ENCODE data around the gene KCNA1.

DNA sequence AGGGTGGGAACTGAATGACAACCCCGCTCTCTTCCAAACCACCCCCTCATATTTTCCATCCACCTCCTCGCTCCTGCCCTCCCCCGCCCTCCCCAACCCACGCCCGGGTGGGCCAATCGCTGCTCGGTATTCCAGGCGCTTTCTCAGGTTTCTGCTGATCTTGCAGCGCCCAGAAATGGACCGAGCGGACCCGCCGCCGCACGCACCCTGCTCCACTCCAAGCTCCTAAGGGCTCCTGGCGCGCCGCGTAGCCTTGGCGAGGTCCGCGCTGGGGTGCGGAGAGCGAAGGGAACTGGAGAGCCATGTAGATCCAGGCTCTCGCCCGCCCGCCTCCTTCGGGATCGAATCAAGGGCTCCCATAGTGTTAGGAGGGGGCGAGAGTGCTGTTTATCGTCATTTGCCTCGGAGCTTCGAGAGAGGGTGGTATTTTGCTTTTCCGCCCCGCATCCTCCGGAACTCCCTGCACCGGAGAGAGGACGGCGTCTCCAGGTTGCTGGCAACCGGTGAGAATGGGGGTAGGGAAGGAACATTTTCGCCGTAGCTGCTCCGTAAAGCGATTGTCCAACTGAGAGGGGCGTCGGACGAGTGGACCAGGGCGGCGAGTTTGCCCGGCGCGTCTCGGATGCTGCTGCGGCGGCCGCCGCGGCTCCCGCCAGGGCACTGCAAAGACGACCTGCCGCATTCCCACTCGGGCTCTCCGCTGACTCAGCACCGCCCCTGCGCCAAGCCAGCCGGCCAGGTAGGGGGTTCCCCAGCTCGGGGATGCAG is at the start of gene KCNA1:
- no peak for TF ChIP-seq EZH2 (IDR thresholded peaks at IDR 0.05)
- no peak for TF ChIP-seq REST (IDR thresholded peaks at IDR 0.05; ENCODE audit: low read depth)
